Smooth muscle cell (in vitro differentiated cells): Measurements from ENCODE around the gene MAP4K4. TPM values are rescaled to one million over a fixed set of nuclear protein-coding genes. Genes with fewer than 3 reads are reported as not detected.

Source experiments
- DNase-seq: peaks from one replicate; lab custom pipeline; 2025; ENCODE audit not compliant: unreplicated experiment; lab: John Stamatoyannopoulos, UW
- H2AFZ ChIP-seq: fragments of 200-600 bp; sonication (generic); 2 replicates; pipeline ENCODE4 v1.6.0; 2016; ENCODE audit warnings: antibody characterized with exemption, low read depth, mild to moderate bottlenecking
- H3F3A ChIP-seq: fragments of 200-600 bp; sonication (generic); 2 replicates; pipeline ENCODE4 v1.6.0; 2017; ENCODE audit warnings: antibody characterized with exemption, low read depth
- H3K27ac ChIP-seq: fragments of 200-600 bp; sonication (generic); 2 replicates; pipeline ENCODE4 v1.5.1; 2016; ENCODE audit warnings: low read depth, mild to moderate bottlenecking
- H3K27me3 ChIP-seq: fragments of 200-600 bp; sonication (generic); 2 replicates; pipeline ENCODE4 v1.6.1; 2016; ENCODE audit warnings: low read depth, mild to moderate bottlenecking
- H3K36me3 ChIP-seq: fragments of 200-600 bp; sonication (generic); 2 replicates; pipeline ENCODE4 v1.5.1; 2016; ENCODE audit warnings: low read depth
- H3K4me1 ChIP-seq: fragments of 200-600 bp; sonication (generic); 2 replicates; pipeline ENCODE4 v1.5.1; 2016; ENCODE audit warnings: low read depth
- H3K4me2 ChIP-seq: fragments of 200-600 bp; sonication (generic); 2 replicates; pipeline ENCODE4 v1.6.0; 2016; ENCODE audit warnings: mild to moderate bottlenecking
- H3K4me3 ChIP-seq: fragments of 200-600 bp; sonication (generic); 2 replicates; pipeline ENCODE4 v1.5.1; 2016; ENCODE audit warnings: mild to moderate bottlenecking
- H3K79me2 ChIP-seq: fragments of 200-600 bp; sonication (generic); 2 replicates; pipeline ENCODE4 v1.6.0; 2016; ENCODE audit warnings: low read depth, mild to moderate bottlenecking
- H3K9ac ChIP-seq: fragments of 200-600 bp; sonication (generic); 2 replicates; pipeline ENCODE4 v1.6.0; 2016; ENCODE audit warnings: low read depth
- H3K9me3 ChIP-seq: fragments of 200-600 bp; sonication (generic); replicated peaks from 2 replicates; pipeline ENCODE4 v1.5.1; 2016; ENCODE audit warnings: low read depth
- H4K20me1 ChIP-seq: fragments of 200-600 bp; sonication (generic); 2 replicates; pipeline ENCODE4 v1.6.0; 2016; ENCODE audit warnings: low read depth
- CTCF ChIP-seq: fragments of 200-600 bp; sonication (generic); IDR thresholded peaks from 2 replicates; pipeline ENCODE4 v1.5.1; 2017; ENCODE audit warnings: borderline replicate concordance, mild to moderate bottlenecking, antibody characterized with exemption; ENCODE audit not compliant: insufficient read depth, poor library complexity, severe bottlenecking
- WGBS: methylation state at CpG from one replicate; pipeline ENCODE4 v1.1.7; 2016; ENCODE audit warnings: low lambda C conversion rate; 5-methylcytosine and 5-hydroxymethylcytosine counted together
- polyA plus RNA-seq: library from polyadenylated mRNA; unstranded; fragments of >200 nt; fragmentation: Nextera tagmentation; extraction: Ambion mirVana; gene quantifications from 2 replicates; pipeline ENCODE4 v1.2.1, GENCODE V29; 2016
- total RNA-seq: library from RNA; depleted of rRNA; stranded (reverse); fragments of >200 nt; gene quantifications from 2 replicates; pipeline ENCODE4 v1.2.3, GENCODE V29; 2014

Gene MAP4K4
- total and polyA plus RNA-seq, 2 experiments from 2014 or later: 68.9 to 107 TPM

- 81% methylated on average over 1 of the region's 1 CpG for WGBS
- no peaks in the 10 kb centered on the region for H3K9me3 ChIP-seq
- no peak for TF ChIP-seq CTCF
- peaks cover 38% of the 10 kb centered on the region for H3K79me2 ChIP-seq
- H3K36me3 ChIP-seq: peaks cover 10% of the 10 kb centered on the region
- H3K27me3 ChIP-seq: no peaks in the 10 kb centered on the region
- peaks cover 16% of the 10 kb centered on the region for H3K4me1 ChIP-seq
- H3K4me3 ChIP-seq: no peak overlapping the region
- no peak overlapping the region for H2AFZ ChIP-seq
- peaks cover 27% of the 10 kb centered on the region for H3F3A ChIP-seq
- no peak overlapping the region for H3K4me2 ChIP-seq
- H4K20me1 ChIP-seq: peaks cover 22% of the 10 kb centered on the region
- peak overlapping the region; percentile 45 for H3K9ac ChIP-seq
- peak overlapping the region; percentile 95 for H3K27ac ChIP-seq
- no peak for DNase-seq
Measured at GRCh38 chr2:101830146-101830545, 132.6 kb downstream of the MAP4K4 start.

GRCh38 chr2:101830555-101830954, 133.0 kb downstream of the MAP4K4 start:
- no peaks in the 10 kb centered on the region for H3K27me3 ChIP-seq
- peak overlapping the region; percentile 95 for H3K27ac ChIP-seq
- no peak overlapping the region for H3K4me2 ChIP-seq
- H2AFZ ChIP-seq: no peak overlapping the region
- TF ChIP-seq CTCF: no peak
- peaks cover 33% of the 10 kb centered on the region for H3K79me2 ChIP-seq
- peaks cover 16% of the 10 kb centered on the region for H3K4me1 ChIP-seq
- no peaks in the 10 kb centered on the region for H3K9me3 ChIP-seq
- peaks cover 27% of the 10 kb centered on the region for H3F3A ChIP-seq
- no peak for DNase-seq
- no peak overlapping the region for H3K4me3 ChIP-seq
- H3K9ac ChIP-seq: peak overlapping the region; percentile 45
- peaks cover 12% of the 10 kb centered on the region for H3K36me3 ChIP-seq
- peaks cover 22% of the 10 kb centered on the region for H4K20me1 ChIP-seq
- WGBS: 85% methylated on average over 5 of the region's 5 CpGs

- Histone ChIP-seq H3K4me2 (no peak overlapping the region), H3F3A (peaks cover 26% of the 10 kb centered on the region), H3K27me3 (no peaks in the 10 kb centered on the region), H3K36me3 (peaks cover 12% of the 10 kb centered on the region), H4K20me1 (peaks cover 22% of the 10 kb centered on the region), H3K9ac (peak overlapping the region; percentile 2), H2AFZ (no peak overlapping the region), H3K9me3 (no peaks in the 10 kb centered on the region), H3K4me3 (no peak overlapping the region), H3K4me1 (peaks cover 16% of the 10 kb centered on the region), H3K27ac (peak overlapping the region; percentile 95), H3K79me2 (peaks cover 27% of the 10 kb centered on the region)
- peak; percentile 7 for DNase-seq
- WGBS: 53% methylated on average over 5 of the region's 5 CpGs
- TF ChIP-seq CTCF: peak; percentile 69
Measured at GRCh38 chr2:101831351-101831865, 133.9 kb downstream of the MAP4K4 start.

GRCh38 chr2:101832114-101832513, 134.6 kb downstream of the MAP4K4 start:
- peak; percentile 49 for TF ChIP-seq CTCF
- Histone ChIP-seq H3K4me2 (no peak overlapping the region), H3K4me3 (no peak overlapping the region), H2AFZ (no peak overlapping the region), H3K36me3 (peaks cover 12% of the 10 kb centered on the region), H3F3A (peaks cover 20% of the 10 kb centered on the region), H3K27me3 (no peaks in the 10 kb centered on the region), H3K4me1 (peaks cover 14% of the 10 kb centered on the region), H4K20me1 (peaks cover 25% of the 10 kb centered on the region), H3K9me3 (no peaks in the 10 kb centered on the region), H3K9ac (no peak overlapping the region), H3K27ac (peak overlapping the region; percentile 95), H3K79me2 (peaks cover 27% of the 10 kb centered on the region)
- DNase-seq: no peak
- 86% methylated on average over 1 of the region's 1 CpG for WGBS
